Kidney epithelial cell (primary cell): Measurements from ENCODE around the gene ARMC12. TPM values are rescaled to one million over a fixed set of nuclear protein-coding genes. Genes with fewer than 3 reads are reported as not detected.
A peak's percentile ranks its signal among the peaks of the same experiment; 100 is the strongest.
"Not testable (repeated sequence)": the region's sequence is repeated elsewhere in the genome, so short reads cannot be mapped to it uniquely, and the experiment has no call there.

ENCODE experiments used
- DNase-seq: peaks from one replicate; pipeline ENCODE4 v3.0.0-alpha.2; 2010; ENCODE audit warnings: low read depth
- H3K27me3 ChIP-seq: 2 replicates; pipeline ENCODE4 v1.6.0; 2011; ENCODE audit warnings: low read length; ENCODE audit not compliant: control insufficient read depth, insufficient read depth
- H3K36me3 ChIP-seq: 2 replicates; pipeline ENCODE4 v1.5.1; 2011; ENCODE audit warnings: low read length; ENCODE audit not compliant: control insufficient read depth, insufficient read depth
- H3K4me3 ChIP-seq: 2 replicates; pipeline ENCODE4 v1.5.1; 2011; ENCODE audit warnings: low read depth, mild to moderate bottlenecking, control low read depth, low read length
- total RNA-seq: library from RNA; depleted of rRNA; stranded (reverse); fragments of >200 nt; gene quantifications from 2 replicates; pipeline ENCODE4 v1.2.3, GENCODE V29; 2015
- TF ChIP-seq, protein P1 (sequence below): IDR thresholded peaks from 2 replicates; pipeline ENCODE4 v1.5.1; 2011; ENCODE audit warnings: mild to moderate bottlenecking, moderate library complexity, low read length, control low read depth, inconsistent platforms; ENCODE audit not compliant: insufficient read depth, poor library complexity, severe bottlenecking

ARMC12 gene
- total RNA-seq, 1 donor from 2014 or later, result 0.29 TPM

DNA sequence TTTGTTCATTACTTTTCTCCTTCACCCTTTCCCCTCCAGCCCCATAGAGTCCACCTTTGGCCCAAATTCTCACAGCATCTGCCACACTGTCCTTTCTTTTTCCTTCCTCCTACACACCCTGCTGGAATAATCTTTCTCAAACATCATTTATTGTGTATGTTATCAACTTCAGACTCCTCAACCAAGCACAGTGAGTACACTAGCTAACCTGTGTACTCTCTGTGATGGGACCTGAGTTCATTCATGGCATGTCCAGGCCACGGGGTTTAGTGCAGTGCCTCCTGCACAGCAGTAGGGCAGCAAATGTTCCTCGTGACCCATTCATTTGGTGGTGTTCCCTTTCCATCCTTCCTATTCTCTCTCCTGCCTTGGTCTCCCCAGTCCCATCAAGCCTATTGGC lies 7.1 kb upstream of the ARMC12 start:
- H3K4me3 ChIP-seq, result no peak overlapping the region
- H3K36me3 ChIP-seq, result no peaks in the 10 kb centered on the region
- H3K27me3 ChIP-seq, result no peaks in the 10 kb centered on the region
- DNase-seq, result no peak
- TF ChIP-seq, protein P1, sequence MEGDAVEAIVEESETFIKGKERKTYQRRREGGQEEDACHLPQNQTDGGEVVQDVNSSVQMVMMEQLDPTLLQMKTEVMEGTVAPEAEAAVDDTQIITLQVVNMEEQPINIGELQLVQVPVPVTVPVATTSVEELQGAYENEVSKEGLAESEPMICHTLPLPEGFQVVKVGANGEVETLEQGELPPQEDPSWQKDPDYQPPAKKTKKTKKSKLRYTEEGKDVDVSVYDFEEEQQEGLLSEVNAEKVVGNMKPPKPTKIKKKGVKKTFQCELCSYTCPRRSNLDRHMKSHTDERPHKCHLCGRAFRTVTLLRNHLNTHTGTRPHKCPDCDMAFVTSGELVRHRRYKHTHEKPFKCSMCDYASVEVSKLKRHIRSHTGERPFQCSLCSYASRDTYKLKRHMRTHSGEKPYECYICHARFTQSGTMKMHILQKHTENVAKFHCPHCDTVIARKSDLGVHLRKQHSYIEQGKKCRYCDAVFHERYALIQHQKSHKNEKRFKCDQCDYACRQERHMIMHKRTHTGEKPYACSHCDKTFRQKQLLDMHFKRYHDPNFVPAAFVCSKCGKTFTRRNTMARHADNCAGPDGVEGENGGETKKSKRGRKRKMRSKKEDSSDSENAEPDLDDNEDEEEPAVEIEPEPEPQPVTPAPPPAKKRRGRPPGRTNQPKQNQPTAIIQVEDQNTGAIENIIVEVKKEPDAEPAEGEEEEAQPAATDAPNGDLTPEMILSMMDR, result no peak

DNA sequence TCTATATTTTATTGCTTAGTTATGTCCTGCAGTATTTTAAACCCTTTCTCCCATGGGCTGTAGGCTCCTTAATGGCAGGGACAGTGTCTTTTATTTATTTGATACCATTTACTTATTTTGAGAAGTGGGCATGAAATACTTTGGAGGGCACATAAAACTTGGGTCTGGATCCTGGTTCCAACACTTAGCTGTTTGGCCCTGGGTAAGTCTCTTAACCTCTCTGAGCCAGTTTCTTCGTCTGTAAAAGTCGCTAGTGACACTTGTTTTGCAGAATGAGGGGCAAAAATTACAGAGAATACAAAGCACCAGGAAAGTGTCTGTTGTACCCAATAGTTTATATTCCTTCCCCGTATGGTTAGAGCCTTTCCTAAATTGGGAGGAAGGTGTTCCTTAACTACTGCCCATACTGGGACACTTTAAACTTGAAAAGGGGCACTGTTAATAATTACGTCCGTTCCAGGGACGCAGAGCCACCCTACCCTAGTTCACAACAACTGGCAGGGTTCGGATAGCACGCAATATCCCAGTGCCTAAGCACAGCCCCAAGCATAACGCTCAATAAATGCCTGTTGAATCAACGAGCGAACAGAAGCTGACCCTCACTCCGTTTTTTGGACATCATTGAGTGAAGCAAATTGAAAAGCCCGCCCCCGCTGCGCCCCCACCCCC lies 6.0 kb upstream of the ARMC12 start:
- H3K36me3 ChIP-seq, result no peaks in the 10 kb centered on the region
- H3K4me3 ChIP-seq, result peak overlapping the region; percentile 17
- no peaks in the 10 kb centered on the region for H3K27me3 ChIP-seq
- TF ChIP-seq, protein P1, result no peak
- DNase-seq, result no peak

DNA sequence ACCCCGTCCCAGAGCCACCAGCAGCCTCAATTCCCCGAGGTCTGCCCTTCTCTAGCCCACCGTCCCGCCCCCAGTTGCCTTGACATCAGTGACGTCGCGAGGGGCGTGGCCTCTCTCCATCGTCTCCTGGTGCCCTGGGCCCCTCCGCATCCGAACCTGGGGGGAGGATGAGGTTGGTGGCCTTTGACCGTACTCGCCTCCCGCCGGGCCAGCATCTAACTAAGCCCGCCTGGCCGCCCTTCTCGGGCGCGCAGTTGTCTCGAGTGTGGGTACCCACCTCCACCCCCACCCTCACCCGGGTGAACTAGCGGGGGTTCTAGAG lies 5.5 kb upstream of the ARMC12 start:
- no peaks in the 10 kb centered on the region for H3K36me3 ChIP-seq
- no peak for DNase-seq
- TF ChIP-seq, protein P1, result no peak

DNA sequence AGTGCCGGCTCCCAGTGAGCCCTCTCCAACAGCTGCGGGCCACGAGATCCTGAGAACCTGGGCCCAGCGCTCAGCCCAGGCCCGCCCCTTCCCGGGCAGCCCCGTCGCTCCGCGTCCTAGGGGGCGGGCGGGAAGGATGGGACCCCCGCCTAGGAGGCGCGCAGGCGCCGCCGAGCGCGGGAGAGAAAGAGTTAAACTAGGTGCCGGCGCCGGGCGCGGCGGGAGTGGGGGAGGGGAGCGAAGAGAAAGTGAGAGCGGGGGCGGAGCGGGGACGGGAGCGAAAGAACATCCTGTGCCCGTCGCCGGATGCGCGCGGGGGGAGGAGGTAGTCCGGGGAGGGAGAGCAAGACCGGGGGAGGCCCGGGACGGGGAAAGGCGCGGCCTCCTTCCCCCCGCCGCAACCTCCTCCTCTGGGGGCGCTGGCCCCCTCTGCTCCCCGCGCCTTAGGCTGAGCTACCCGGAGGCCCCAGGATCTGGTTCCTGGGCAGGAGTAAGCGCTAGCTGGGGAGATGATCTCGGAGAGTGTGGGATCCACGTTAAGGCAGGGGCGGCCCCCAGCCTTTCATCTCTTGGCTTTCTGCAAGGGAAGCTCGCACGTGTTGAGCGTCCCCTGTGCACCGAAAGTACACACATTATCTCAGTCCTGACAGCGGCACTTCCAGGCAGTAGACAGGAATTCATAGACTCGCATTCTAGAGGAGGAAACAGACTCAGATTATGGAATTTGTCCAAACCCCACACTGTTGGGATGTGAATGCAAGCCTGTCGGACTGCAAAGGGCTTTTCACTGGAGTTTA lies 4.9 kb upstream of the ARMC12 start:
- TF ChIP-seq, protein P1, result peak; percentile 3
- Histone ChIP-seq H3K27me3 (no peaks in the 10 kb centered on the region), H3K36me3 (no peaks in the 10 kb centered on the region), H3K4me3 (peak overlapping the region; percentile 57)
- no peak for DNase-seq

More for the DNA sequence above, 5.5 kb upstream of the ARMC12 start:
- H3K27me3 ChIP-seq, result no peaks in the 10 kb centered on the region
- peak overlapping the region; percentile 57 for H3K4me3 ChIP-seq

DNA sequence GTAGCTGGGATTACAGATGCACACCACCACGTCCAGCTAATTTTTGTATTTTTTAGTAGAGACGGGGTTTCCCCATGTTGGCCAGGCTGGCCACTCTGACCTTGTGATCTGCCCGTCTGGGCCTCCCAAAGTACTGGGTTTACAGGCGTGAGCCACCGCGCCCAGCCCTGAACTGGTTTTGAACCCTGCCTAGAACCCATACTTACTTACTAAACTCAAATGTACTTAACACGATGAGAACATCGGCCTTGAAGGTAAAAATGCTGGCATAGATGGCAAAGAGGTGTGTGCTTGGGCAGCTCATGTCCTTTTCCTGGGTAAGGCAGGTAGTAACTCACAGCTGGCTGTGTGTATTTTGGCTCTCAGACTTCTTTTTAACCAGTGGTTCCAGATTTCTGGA lies 3.2 kb upstream of the ARMC12 start:
- TF ChIP-seq, protein P1, result no peak
- Histone ChIP-seq H3K4me3 (no peak overlapping the region), H3K27me3 (no peaks in the 10 kb centered on the region), H3K36me3 (no peaks in the 10 kb centered on the region)
- DNase-seq, result no peak

DNA sequence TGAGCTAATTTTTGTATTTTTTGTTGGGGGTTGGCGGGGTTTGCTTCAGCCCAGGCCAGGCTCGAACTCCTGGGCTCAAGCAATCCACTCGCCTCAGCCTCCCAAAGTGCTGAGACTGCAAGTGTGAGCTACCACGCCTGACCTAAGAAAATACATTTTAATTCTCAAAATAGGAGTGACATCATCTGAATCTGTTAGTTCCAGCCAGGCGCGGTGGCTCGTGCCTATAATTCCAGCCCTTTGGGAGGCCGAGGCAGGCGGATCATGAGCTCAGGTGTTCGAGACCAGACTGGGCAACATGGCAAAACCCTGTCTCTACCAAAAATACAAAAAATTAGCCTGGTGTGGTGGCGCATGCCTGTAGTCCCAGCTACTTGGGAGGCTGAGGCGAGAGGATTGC lies 2.5 kb upstream of the ARMC12 start:
- H3K36me3 ChIP-seq, DNase-seq: not testable (repeated sequence)

More for the DNA sequence above, 2.5 kb upstream of the ARMC12 start:
- not testable (repeated sequence) for H3K27me3 ChIP-seq, H3K4me3 ChIP-seq
